ENCODE data around the gene SULT2B1. TPM values are rescaled to one million over a fixed set of nuclear protein-coding genes. Genes with fewer than 3 reads are reported as not detected.

Gene SULT2B1
- total RNA-seq: not detected

DNA sequence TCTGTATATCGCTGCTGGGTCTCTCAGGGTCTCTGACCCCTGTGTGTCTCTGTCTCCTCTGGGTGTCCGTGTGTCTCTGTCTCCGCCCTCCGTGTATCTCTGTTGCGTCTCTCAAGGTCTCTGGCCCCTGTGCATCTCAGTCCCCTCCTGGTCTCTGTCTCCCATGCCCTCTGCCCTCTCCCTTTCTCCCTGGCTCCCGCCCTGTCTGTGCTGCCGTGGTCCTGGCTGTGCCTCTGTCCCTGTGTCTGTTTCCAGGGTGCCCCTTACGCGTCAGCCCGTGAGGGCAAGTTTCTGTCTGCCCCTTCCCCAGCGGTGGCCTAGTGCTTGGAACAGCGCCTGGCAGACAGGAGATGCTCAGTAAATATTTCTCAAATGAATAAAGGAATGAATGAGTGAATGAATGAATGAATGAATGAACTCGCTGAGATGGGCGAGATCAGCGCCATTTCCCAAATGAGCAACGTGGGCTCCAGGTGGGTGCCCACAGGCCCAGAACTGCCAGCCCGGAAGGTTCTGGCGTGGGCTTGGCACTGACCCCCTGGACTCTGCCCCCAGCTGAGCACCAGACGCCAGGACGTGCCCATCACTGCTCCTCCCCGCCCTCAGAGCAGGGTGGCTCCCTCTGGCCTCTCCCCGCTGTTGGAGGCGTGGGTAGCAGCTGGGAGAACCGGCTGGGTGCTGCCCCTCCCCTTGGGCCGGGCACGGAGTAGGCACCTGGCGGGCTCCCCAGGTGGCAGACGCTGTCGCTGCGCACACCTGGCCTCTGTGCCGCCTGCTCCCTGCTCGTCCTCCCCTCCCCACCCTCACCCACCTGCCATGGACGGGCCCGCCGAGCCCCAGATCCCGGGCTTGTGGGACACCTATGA, at the start of gene SULT2B1:
Gene SULT2B1 (plus strand): TSS at position 736 of the 866 bp plus-strand sequence. CDS start 81 bp downstream, at position 817.
- ChIA-PET CTCF (interaction anchor here (0.9 to 2.0 kb wide), 2 partner anchors 33 to 46 kb away, joined by 3 to 9 read pairs; no protein-coding TSS in a partner anchor), POLR2A (no interaction called here)
- H3K36me3 Mint-ChIP-seq: no peaks in the 10 kb centered on the region
- H3K27ac Mint-ChIP-seq: no peak within 1 kb of the TSS
- intact Hi-C loops (cut with micrococcal nuclease): no loop called here
- no peaks in the 10 kb centered on the region for H3K9me3 Mint-ChIP-seq
- no peaks in the 10 kb centered on the region for H3K4me1 Mint-ChIP-seq (ENCODE audit: low read depth)
- no peak for DNase-seq
- H3K4me3 Mint-ChIP-seq: no peak within 1 kb of the TSS
- H3K27me3 Mint-ChIP-seq: peaks cover 2% of the 10 kb centered on the region

DNA sequence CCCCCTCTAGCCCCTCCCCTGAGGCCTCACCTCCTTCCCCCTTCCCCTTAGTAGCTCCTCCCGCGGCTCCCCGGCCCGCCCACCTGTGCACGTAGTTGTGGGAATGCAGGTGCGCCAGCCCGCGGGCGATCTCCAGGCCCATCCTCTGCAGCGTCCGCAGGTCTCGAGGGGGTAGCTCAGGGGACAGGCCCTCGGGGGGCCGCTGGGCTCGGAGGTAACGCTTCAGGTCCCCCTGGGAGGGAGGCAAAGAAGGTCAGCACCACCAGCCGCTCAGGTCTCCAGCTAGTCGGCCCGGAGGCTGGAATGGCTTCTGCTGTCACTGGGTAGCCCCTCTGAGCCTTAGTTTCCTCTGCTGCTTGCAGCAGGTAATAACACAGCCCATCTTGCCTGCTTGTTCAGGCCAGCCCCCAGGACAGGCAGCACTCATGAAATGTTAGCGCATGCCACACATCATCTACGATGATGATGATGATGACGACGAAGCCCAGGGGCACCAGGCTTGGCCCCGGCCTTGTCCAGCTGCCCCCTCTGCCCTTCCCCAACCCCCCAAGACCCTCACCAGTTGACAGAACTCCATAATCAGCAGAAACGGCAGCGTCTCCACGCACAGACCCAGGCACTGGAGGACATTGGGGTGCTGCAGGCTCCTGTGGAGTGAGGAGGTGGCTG, 49.5 kb upstream of the SULT2B1 start:
- Mint-ChIP-seq H3K27me3 (peaks cover 11% of the 10 kb centered on the region), H3K9me3 (no peaks in the 10 kb centered on the region), H3K27ac (no peak overlapping the region), H3K4me1 (ENCODE audit: low read depth) (peaks cover 13% of the 10 kb centered on the region), H3K4me3 (no peak overlapping the region), H3K36me3 (no peaks in the 10 kb centered on the region)
- POLR2A ChIA-PET: no interaction called here
- intact Hi-C loops (cut with micrococcal nuclease): loop anchor here (1.0 kb wide), 1 partner anchor 9 kb away; no protein-coding TSS in a partner anchor
- DNase-seq: no peak
- CTCF ChIA-PET: interaction anchor here (1.2 kb wide), 2 partner anchors 10 to 81 kb away, joined by 3 to 7 read pairs; no protein-coding TSS in a partner anchor

DNA sequence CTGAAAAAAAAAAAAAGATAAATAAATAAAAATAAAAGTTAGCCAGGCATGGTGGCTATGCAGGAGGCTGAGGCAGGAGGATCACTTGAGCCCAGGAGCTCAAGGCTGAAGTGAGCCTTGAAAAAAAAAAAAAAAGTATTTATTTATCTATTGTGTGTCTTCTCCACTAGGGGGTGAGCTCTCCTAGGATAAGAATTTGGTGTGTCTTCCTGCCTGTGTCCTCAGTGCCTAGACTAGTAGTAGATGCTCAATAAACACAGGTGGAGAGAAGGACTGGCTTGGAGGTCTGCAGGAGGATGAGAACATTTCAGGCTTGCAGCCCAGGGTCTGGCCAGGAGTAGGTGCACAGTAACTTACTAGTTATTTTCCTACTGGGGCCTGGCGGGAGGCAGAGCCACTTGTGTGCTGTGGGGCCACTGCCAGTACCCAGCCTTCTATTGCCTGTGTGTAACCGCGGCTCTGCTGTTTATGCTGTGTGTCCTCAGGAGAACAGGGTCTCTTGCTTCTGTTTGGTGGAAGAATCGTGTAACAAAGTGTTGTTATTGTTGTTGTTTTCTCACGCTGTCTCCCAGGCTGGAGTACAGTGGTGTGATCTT, 45.7 kb upstream of the SULT2B1 start:
- Mint-ChIP-seq H3K4me1 (ENCODE audit: low read depth) (peaks cover 18% of the 10 kb centered on the region), H3K4me3 (no peak overlapping the region), H3K27me3 (no peaks in the 10 kb centered on the region), H3K36me3 (no peaks in the 10 kb centered on the region), H3K9me3 (no peaks in the 10 kb centered on the region), H3K27ac (no peak overlapping the region)
- intact Hi-C loops (cut with micrococcal nuclease): loop anchor here (1.0 kb wide), 1 partner anchor 78 kb away; no protein-coding TSS in a partner anchor
- DNase-seq: no peak
- ChIA-PET CTCF (interaction anchor here (0.6 to 8.3 kb wide), 19 partner anchors 10 to 358 kb away, joined by 3 to 137 read pairs (median 4); partner anchors contain the start of genes KDELR1, RPL18, SPHK2 and SULT2B1), POLR2A (interaction anchor here (0.9 kb wide), 1 partner anchor 73 kb away, joined by 3 read pairs; no protein-coding TSS in a partner anchor)

DNA sequence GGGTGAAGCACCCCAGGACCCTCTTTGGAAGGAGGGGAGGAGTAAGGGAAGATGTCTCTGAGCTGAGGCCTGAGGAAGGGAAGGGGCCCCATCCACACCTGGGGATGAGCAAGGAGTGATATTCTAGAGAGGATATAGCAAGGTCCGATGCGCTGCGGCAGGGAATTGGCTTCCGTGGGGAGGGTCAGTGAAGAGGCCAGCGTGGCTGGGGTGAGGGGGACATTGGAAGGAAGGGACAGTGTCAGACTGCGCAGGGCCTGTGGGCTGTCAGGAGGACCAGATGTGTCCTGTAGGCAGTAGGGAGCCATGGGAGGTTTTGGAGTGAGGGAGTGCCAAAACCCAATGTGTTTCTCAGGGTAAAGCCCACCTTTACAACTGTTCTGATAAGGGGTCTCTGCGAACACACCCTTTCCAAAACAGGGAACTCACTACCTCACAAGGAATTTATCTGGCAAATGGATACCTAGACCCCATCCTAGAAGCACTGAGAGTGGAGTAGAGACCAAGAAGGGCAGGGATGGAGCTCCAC, 44.0 kb upstream of the SULT2B1 start:
- peaks cover 9% of the 10 kb centered on the region for H3K4me1 Mint-ChIP-seq (ENCODE audit: low read depth)
- ChIA-PET POLR2A (no interaction called here), CTCF (interaction anchor here (0.7 to 8.3 kb wide), 10 partner anchors 15 to 117 kb away, joined by 3 to 137 read pairs (median 6); partner anchors contain the start of gene KDELR1)
- no peaks in the 10 kb centered on the region for H3K36me3 Mint-ChIP-seq
- no peak overlapping the region for H3K27ac Mint-ChIP-seq
- no peaks in the 10 kb centered on the region for H3K27me3 Mint-ChIP-seq
- no peak for DNase-seq
- H3K4me3 Mint-ChIP-seq: no peak overlapping the region
- H3K9me3 Mint-ChIP-seq: no peaks in the 10 kb centered on the region
- intact Hi-C loops (cut with micrococcal nuclease): no loop called here

DNA sequence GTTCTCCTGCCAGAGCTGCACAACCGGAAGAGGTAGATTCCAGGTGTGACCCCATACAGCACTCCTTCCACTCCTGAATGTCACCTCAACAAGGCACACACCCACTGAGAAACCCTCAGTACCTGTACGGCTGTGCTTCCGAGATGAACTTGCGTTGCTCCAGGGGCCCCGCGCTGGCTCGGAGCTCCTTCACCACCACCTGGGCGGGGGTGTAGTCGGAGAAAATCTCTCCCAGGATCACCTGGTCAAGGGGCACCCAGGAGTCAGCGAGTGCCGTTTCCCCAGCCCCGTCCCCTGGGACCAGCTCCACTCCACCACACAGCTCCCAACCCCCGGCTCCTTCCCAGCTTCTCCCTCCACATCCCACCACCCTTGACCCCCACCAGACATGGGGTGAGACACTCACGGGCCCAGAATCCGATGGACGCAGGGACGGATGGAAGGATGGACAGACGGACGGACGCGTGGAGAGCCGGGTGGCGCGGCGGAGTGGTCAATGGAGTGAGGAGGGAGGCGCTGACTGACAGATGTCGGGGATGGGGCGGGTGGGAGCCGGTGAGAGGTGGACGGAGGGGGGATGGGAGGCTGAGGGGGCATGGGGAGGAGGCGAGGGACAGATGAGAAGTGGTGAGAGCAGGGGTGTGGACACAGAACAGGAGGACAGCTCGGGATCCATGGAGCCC, 43.1 kb upstream of the SULT2B1 start:
- DNase-seq: no peak
- intact Hi-C loops (cut with micrococcal nuclease): no loop called here
- Mint-ChIP-seq H3K36me3 (no peaks in the 10 kb centered on the region), H3K9me3 (no peaks in the 10 kb centered on the region), H3K27me3 (no peaks in the 10 kb centered on the region), H3K4me1 (ENCODE audit: low read depth) (peaks cover 11% of the 10 kb centered on the region), H3K4me3 (no peak overlapping the region), H3K27ac (no peak overlapping the region)
- POLR2A ChIA-PET: interaction anchor here (0.5 kb wide), 1 partner anchor 10 kb away, joined by 4 read pairs; no protein-coding TSS in a partner anchor
- CTCF ChIA-PET: interaction anchor here (1.1 to 8.3 kb wide), 6 partner anchors 19 to 117 kb away, joined by 3 to 137 read pairs (median 28); partner anchors contain the start of gene KDELR1

DNA sequence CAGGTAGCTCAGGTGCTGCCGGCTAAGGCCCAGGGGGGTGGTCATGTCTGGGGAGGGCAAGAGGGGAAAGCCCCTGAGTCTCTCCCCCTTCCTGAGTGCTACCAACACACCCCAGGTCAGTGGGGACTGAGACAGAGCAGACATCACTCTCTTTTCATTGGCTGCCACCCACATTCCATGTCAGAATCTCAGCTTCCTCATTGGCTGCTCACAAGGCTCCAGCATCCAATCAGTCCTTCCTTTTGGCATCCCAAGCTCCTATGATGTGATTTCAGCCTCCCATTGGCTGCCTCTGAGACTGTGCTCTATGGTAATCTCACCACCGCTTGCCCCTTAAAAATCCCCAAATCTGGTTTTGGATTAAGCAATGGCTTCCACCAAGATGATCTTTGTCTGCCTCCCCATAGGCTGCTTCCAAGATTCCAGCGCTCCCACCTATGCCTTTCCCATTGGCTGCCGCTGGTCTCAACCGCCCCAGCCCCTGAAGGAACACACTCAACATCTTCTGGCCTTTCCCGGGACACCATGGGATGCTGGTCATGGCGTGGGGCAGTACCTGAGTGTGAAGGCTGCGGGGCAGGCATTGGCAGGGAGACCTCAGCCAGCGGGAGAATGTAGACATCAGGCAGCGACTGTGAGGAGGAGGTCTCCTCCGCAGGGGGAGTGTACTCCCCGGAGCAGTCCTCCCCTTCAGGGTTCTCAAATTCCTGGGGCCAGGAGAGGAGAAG, 42.3 kb upstream of the SULT2B1 start:
- POLR2A ChIA-PET: interaction anchor here (0.5 kb wide), 1 partner anchor 10 kb away, joined by 4 read pairs; no protein-coding TSS in a partner anchor
- H3K9me3 Mint-ChIP-seq: no peaks in the 10 kb centered on the region

DNA sequence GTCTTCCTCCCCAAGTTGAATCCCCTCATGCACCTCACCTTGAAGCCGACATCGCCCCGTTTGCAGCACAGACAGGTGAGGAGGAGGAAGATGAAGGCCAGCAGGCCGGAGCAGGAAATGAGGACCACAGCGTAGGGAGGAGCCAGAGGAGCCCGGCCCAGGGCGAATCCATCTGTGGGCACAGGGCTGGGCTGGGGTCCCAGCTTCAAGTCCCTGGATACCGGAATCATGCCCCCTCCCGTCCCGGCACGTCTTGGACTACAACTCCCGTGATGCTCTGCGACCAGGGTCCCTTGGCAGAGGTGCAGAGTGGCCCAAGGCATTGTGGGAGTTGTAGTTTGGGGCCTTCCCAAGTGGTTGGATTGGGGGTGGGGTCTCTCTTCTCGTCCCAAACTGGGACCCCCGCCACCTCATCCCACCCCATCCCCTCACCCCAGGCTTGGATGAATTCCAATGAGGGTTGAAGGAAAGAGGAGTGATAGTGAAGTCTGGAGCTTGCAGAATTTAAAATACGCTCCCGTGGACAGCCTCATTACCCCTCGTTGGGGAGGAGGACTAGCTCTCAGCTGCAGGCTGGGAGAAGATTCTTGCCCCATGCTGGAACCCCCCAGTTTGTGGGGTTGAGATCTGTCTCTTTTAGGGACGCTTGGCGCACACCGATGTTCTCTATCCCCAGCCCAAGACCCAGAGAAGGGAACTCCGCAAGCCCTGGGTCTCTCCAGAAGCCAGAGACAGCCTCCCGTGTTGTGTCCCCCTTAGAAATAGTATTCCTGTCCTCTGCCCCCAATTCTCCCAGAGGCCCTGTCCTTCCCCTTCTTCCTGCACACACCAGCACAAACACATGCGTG, 41.3 kb upstream of the SULT2B1 start:
- Mint-ChIP-seq H3K4me1 (ENCODE audit: low read depth) (peaks cover 14% of the 10 kb centered on the region), H3K27ac (peak overlapping the region; percentile 49), H3K36me3 (no peaks in the 10 kb centered on the region), H3K9me3 (no peaks in the 10 kb centered on the region), H3K27me3 (no peaks in the 10 kb centered on the region), H3K4me3 (peak overlapping the region; percentile 82)
- DNase-seq: peak; percentile 83
- intact Hi-C loops (cut with micrococcal nuclease): loop anchor here (1.0 to 5.0 kb wide), 3 partner anchors 17 to 178 kb away; partner anchors contain the start of genes RPL18 and SPHK2
- ChIA-PET CTCF (interaction anchor here (0.8 to 8.3 kb wide), 4 partner anchors 22 to 160 kb away, joined by 3 to 137 read pairs (median 4); no protein-coding TSS in a partner anchor), POLR2A (interaction anchor here (1.1 kb wide), 1 partner anchor 17 kb away, joined by 3 read pairs; no protein-coding TSS in a partner anchor)

More for the DNA sequence above, 42.3 kb upstream of the SULT2B1 start:
- H3K27ac Mint-ChIP-seq: no peak overlapping the region
- intact Hi-C loops (cut with micrococcal nuclease): loop anchor here (1.0 to 5.0 kb wide), 3 partner anchors 16 to 177 kb away; partner anchors contain the start of genes RPL18 and SPHK2
- CTCF ChIA-PET: interaction anchor here (0.8 to 8.3 kb wide), 4 partner anchors 20 to 159 kb away, joined by 3 to 137 read pairs (median 28); no protein-coding TSS in a partner anchor
- DNase-seq: no peak
- H3K36me3 Mint-ChIP-seq: no peaks in the 10 kb centered on the region
- no peaks in the 10 kb centered on the region for H3K27me3 Mint-ChIP-seq
- peaks cover 14% of the 10 kb centered on the region for H3K4me1 Mint-ChIP-seq (ENCODE audit: low read depth)
- H3K4me3 Mint-ChIP-seq: no peak overlapping the region

DNA sequence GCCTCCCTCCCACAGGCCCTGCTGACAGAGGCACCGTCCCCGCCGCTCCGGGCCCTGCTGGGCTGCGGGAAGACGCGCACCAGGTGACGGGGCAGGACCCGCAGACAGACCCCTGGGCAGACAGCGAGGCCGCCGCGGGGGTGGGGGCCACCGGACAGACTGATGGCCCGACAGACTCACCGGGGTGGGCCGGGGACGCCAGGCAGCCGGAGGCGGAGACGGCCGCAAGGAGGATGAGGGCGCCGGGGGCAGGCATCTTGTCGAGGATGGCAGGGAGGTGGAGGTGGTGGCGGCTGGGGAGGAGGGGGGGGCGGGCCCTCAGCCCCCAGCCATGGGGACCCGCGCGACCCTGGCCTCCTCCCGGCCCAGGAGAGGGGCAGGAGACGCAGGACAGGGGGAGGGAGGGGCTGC, 40.6 kb upstream of the SULT2B1 start:
- no peaks in the 10 kb centered on the region for H3K9me3 Mint-ChIP-seq
- H3K36me3 Mint-ChIP-seq: no peaks in the 10 kb centered on the region
- peak; percentile 42 for DNase-seq
- ChIA-PET POLR2A (interaction anchor here (1.1 kb wide), 1 partner anchor 18 kb away, joined by 3 read pairs; no protein-coding TSS in a partner anchor), CTCF (interaction anchor here (0.8 to 8.3 kb wide), 3 partner anchors 22 to 78 kb away, joined by 4 to 137 read pairs (median 4); no protein-coding TSS in a partner anchor)
- intact Hi-C loops (cut with micrococcal nuclease): loop anchor here (5.0 kb wide), 1 partner anchor 179 kb away; no protein-coding TSS in a partner anchor
- peak overlapping the region; percentile 82 for H3K4me3 Mint-ChIP-seq
- no peak overlapping the region for H3K27ac Mint-ChIP-seq
- peaks cover 14% of the 10 kb centered on the region for H3K4me1 Mint-ChIP-seq (ENCODE audit: low read depth)
- H3K27me3 Mint-ChIP-seq: no peaks in the 10 kb centered on the region

DNA sequence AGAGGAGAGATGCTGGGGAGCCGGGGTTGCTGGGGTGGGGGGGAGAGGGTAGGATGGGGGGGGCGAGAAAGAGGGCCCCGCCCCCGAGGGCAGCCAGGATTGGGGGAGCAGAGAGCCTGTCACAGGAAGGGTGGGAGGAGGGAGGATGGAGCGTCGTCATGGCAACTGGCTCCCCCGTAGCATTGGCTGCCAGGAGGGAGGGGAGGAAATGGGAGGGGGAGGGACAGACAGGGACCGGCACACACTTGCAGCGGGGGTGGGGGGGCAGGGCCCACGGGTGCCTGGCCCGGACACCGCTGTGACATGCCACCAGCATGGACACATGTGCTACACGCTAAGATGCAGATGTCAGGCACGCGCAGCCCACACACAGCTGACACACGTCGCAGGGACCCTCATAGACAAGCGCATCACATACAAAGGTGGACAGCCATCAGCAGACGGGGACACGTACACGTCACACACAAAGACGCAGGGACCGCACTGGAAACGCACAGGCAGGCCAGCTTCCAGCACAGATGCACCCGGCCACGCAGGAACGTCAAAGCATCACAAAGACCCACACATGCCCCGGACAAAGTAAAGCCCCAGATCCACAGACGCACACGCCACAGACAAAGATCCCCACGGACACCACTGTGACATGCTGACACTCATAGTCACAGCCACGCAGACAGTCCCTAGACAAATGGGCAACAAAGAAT, 40.0 kb upstream of the SULT2B1 start, which contains the start of gene LMTK3:
Gene LMTK3 (minus strand): TSS at position 36 of the 704 bp plus-strand sequence. CDS start 259 bp downstream, outside the sequence.
- Mint-ChIP-seq H3K36me3 (no peaks in the 10 kb centered on the region), H3K9me3 (no peaks in the 10 kb centered on the region), H3K4me3 (peak within 1 kb of the TSS; percentile 82), H3K4me1 (ENCODE audit: low read depth) (peaks cover 14% of the 10 kb centered on the region), H3K27ac (peak within 1 kb of the TSS; percentile 49), H3K27me3 (no peaks in the 10 kb centered on the region)
- POLR2A ChIA-PET: no interaction called here
- intact Hi-C loops (cut with micrococcal nuclease): loop anchor here (2.0 to 5.0 kb wide), 2 partner anchors 43 to 180 kb away; partner anchors contain the start of gene CYTH2
- peak; percentile 88 for DNase-seq
- CTCF ChIA-PET: interaction anchor here (0.7 to 3.0 kb wide), 4 partner anchors 10 to 77 kb away, joined by 3 to 16 read pairs (median 10); no protein-coding TSS in a partner anchor

Data from activated CD4-positive, alpha-beta memory T cell treated with anti-CD3 and anti-CD28 coated beads for 36 hours (primary cell).